Measurements from ENCODE around the gene OPN1MW. TPM values are rescaled to one million over a fixed set of nuclear protein-coding genes. Genes with fewer than 3 reads are reported as not detected.

OPN1MW gene
- total and polyA plus RNA-seq, 2 of the 13 experiments (the other 11 are each of a cell fraction or from before 2014, with no cell fraction given): not detected

DNA sequence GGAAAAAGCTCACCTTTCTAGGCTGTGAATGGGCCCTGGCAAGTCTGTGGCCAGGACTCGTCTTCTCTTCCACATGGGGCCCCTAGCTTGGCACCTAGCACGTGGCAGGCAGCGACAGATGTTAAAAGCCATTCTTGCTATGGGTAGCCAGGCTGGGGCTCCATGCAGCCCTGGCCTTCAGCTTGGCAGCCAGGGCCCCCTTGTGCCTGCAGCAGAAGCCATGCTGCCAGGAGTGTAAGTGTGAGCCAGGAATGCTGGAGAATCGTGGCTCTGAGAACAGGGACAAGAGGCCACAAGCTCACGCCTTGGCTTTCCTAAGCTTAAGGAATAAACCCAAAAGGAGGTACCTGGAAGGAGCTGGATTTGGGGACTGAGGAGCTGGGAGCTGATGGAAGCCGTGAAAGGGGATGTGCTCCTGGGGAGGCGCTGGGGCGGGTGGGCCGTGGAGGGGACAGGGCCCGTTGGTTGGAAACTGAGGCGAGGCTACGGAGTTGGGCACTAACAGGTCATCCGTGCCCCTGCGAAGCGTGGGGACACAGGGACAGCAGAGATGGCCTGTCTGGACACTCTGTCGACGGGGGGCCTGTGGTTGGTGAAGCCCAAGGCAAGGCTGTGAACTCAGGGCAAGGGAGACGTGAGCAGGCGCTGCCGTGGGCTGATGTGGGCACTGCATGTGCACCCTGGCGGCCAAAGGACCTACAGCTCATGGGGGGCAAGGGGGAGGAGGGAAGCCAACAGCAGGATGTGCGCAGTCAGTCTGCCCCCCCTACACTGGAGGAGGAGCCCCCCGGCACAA is 39.2 kb upstream of the OPN1MW start (continued):
- TF ChIP-seq, protein P1, sequence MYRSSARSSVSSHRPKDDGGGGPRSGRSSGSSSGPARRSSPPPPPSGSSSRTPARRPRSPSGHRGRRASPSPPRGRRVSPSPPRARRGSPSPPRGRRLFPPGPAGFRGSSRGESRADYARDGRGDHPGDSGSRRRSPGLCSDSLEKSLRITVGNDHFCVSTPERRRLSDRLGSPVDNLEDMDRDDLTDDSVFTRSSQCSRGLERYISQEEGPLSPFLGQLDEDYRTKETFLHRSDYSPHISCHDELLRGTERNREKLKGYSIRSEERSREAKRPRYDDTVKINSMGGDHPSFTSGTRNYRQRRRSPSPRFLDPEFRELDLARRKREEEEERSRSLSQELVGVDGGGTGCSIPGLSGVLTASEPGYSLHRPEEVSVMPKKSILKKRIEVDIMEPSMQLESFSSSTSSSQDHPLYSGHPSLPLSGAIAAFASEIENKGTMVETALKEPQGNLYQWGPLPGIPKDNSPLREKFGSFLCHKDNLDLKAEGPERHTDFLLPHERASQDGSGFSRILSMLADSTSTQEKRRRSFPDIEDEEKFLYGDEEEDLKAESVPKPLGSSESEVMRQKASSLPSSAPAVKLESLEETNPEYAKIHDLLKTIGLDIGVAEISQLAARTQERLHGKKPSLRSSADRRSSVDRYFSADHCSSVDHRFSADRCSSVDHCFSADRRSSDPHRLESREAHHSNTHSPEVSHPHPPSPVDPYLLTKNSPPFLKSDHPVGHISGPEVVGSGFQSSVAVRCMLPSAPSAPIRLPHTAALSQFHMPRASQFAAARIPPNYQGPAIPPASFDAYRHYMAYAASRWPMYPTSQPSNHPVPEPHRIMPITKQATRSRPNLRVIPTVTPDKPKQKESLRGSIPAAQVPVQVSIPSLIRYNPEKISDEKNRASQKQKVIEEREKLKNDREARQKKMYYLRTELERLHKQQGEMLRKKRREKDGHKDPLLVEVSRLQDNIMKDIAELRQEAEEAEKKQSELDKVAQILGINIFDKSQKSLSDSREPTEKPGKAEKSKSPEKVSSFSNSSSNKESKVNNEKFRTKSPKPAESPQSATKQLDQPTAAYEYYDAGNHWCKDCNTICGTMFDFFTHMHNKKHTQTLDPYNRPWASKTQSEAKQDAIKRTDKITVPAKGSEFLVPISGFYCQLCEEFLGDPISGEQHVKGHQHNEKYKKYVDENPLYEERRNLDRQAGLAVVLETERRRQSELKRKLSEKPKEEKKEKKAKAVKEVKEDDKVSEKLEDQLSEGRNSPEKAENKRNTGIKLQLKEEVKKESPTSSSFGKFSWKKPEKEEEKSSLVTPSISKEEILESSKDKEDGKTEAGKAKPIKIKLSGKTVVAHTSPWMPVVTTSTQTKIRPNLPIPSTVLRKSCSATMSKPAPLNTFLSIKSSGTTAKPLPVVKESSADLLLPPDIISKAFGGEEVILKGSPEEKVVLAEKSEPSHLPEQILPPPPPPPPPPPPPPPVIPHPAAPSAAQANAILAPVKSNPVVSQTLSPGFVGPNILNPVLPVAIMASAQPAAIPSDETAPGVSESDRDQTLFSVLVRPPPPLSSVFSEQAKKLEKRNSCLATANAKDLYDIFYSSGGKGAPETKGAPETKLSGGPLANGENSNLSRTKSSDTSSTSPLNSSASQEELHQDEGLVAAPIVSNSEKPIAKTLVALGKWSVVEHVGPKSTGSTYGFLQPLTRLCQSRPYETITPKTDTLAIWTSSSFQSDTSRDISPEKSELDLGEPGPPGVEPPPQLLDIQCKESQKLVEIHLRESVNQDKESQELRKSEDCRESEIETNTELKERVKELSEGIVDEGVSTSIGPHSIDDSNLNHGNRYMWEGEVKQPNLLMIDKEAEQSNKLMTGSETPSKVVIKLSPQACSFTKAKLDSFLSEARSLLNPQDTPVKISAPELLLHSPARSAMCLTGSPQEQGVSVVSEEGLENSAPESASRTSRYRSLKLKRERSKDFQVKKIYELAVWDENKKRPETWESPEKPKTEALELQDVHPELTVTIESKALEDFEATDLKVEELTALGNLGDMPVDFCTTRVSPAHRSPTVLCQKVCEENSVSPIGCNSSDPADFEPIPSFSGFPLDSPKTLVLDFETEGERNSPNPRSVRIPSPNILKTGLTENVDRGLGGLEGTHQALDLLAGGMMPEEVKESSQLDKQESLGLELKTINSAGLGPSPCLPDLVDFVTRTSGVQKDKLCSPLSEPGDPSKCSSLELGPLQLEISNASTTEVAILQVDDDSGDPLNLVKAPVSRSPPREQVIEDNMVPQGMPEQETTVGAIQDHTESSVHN (CRISPR knock-in tag; IDR thresholded peaks at IDR 0.05): no peak
- TF ChIP-seq ZHX1 (CRISPR knock-in tag; IDR thresholded peaks at IDR 0.05; ENCODE audit: low read depth) (no peak), ZNF547 (CRISPR knock-in tag; IDR thresholded peaks at IDR 0.05) (no peak), ATM (IDR thresholded peaks at IDR 0.05; ENCODE audit: borderline replicate concordance) (no peak), ZSCAN30 (CRISPR knock-in tag; IDR thresholded peaks at IDR 0.05) (no peak), ZNF235 (CRISPR knock-in tag; IDR thresholded peaks at IDR 0.05; ENCODE audit: borderline replicate concordance) (no peak)
- TF ChIP-seq, protein P2, sequence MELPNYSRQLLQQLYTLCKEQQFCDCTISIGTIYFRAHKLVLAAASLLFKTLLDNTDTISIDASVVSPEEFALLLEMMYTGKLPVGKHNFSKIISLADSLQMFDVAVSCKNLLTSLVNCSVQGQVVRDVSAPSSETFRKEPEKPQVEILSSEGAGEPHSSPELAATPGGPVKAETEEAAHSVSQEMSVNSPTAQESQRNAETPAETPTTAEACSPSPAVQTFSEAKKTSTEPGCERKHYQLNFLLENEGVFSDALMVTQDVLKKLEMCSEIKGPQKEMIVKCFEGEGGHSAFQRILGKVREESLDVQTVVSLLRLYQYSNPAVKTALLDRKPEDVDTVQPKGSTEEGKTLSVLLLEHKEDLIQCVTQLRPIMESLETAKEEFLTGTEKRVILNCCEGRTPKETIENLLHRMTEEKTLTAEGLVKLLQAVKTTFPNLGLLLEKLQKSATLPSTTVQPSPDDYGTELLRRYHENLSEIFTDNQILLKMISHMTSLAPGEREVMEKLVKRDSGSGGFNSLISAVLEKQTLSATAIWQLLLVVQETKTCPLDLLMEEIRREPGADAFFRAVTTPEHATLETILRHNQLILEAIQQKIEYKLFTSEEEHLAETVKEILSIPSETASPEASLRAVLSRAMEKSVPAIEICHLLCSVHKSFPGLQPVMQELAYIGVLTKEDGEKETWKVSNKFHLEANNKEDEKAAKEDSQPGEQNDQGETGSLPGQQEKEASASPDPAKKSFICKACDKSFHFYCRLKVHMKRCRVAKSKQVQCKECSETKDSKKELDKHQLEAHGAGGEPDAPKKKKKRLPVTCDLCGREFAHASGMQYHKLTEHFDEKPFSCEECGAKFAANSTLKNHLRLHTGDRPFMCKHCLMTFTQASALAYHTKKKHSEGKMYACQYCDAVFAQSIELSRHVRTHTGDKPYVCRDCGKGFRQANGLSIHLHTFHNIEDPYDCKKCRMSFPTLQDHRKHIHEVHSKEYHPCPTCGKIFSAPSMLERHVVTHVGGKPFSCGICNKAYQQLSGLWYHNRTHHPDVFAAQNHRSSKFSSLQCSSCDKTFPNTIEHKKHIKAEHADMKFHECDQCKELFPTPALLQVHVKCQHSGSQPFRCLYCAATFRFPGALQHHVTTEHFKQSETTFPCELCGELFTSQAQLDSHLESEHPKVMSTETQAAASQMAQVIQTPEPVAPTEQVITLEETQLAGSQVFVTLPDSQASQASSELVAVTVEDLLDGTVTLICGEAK (IDR thresholded peaks at IDR 0.05): no peak
- TF ChIP-seq, protein P2 (CRISPR knock-in tag; IDR thresholded peaks at IDR 0.05): no peak

Data from HepG2 (cell line).